Measurements from ENCODE around the gene TEX30. TPM values are rescaled to one million over a fixed set of nuclear protein-coding genes. Genes with fewer than 3 reads are reported as not detected.

TEX30 gene
- total and polyA plus RNA-seq, 2 donors (not counting 3 experiments of a cell fraction or from before 2014, with no cell fraction given) = 12.5 to 19.8 TPM

GRCh38 chr13:102742506-102742905 is 31.1 kb downstream of the TEX30 start:
- ChIA-PET CTCF (no interaction called here), POLR2A (no interaction called here)
- BruUV-seq (replicated peaks) = no TSS peak
- no peaks in the 10 kb centered on the region for H3K79me2 ChIP-seq (ENCODE audit: control insufficient read depth, insufficient read depth, low read length)
- H3K9me1 ChIP-seq (replicated peaks; ENCODE audit: control insufficient read depth, extremely low read depth, insufficient read depth, low read length) = no peaks in the 10 kb centered on the region
- H3K27ac ChIP-seq (ENCODE audit: insufficient read depth, low read depth, low read length) = no peak overlapping the region
- no peak overlapping the region for H3K4me3 ChIP-seq (replicated peaks in 1 of 3; ENCODE audit: insufficient read depth in 1 of 3, low read depth in 1 of 3, low read length in 3 of 3)
- FAIRE-seq (no peak), DNase-seq (ENCODE audit: low read depth, low spot score) (no peak)
- no peaks in the 10 kb centered on the region for H4K20me1 ChIP-seq (replicated peaks; ENCODE audit: control insufficient read depth, extremely low read depth, insufficient read depth, low read length)
- H3K9ac ChIP-seq (replicated peaks; ENCODE audit: extremely low read depth, insufficient read depth, low read length) = no peak overlapping the region
- H3K4me2 ChIP-seq (ENCODE audit: insufficient read depth, low read length) = no peak overlapping the region
- dilution Hi-C loops (cut with MboI; ENCODE audit: extremely low pct_ligation_motif_present, low sequenced_read_pairs) = no loop called here
- H3K27me3 ChIP-seq (ENCODE audit: control insufficient read depth in 2 of 2, insufficient read depth in 2 of 2, low read length in 2 of 2) = peaks cover 45 to 60% of the 10 kb centered on the region in 2 experiments
- no peaks in the 10 kb centered on the region for H3K4me1 ChIP-seq (ENCODE audit: control insufficient read depth, extremely low read depth, insufficient read depth, low read length)
- no peaks in the 10 kb centered on the region for H3K36me3 ChIP-seq (ENCODE audit: control insufficient read depth in 2 of 2, extremely low read depth in 1 of 2, insufficient read depth in 2 of 2, low read length in 2 of 2)
- H3K9me3 ChIP-seq (replicated peaks; ENCODE audit: control insufficient read depth, insufficient read depth, low read length) = no peaks in the 10 kb centered on the region
- no peak overlapping the region for H2AFZ ChIP-seq (ENCODE audit: low read depth, low read length)
- intact Hi-C loops (cut with micrococcal nuclease) = no loop called here
- TF ChIP-seq MAX (IDR thresholded peaks at IDR 0.05; ENCODE audit: insufficient read depth, insufficient read length) = no peak
- TF ChIP-seq POLR2AphosphoS5 (IDR thresholded peaks at IDR 0.05; ENCODE audit: insufficient read depth, low read depth, low read length) = no peak
- no peak for TF ChIP-seq JUN (IDR thresholded peaks at IDR 0.05; ENCODE audit: borderline replicate concordance, insufficient read depth, insufficient read length, low read depth)
- TF ChIP-seq GATA2 (IDR thresholded peaks at IDR 0.05; ENCODE audit: insufficient read depth, insufficient read length, low read depth, low read length) = no peak
- TF ChIP-seq CTCF (IDR thresholded peaks at IDR 0.05; ENCODE audit: extremely low read depth in 1 of 2, insufficient read depth in 1 of 2, low read depth in 1 of 2, low read length in 2 of 2) = no peak
- TF ChIP-seq FOS (IDR thresholded peaks at IDR 0.05; ENCODE audit: borderline replicate concordance, insufficient read depth, low read length) = no peak
- TF ChIP-seq MYC (IDR thresholded peaks at IDR 0.05; ENCODE audit: low read depth, low read length) = no peak
- no peak for TF ChIP-seq POLR2A (IDR thresholded peaks at IDR 0.05; ENCODE audit: low read depth, low read length)

Data from endothelial cell of umbilical vein (primary cell).